ENCODE measurements around the gene FAM72B. TPM values are rescaled to one million over a fixed set of nuclear protein-coding genes. Genes with fewer than 3 reads are reported as not detected.
"Not testable (repeated sequence)": the region's sequence is repeated elsewhere in the genome, so short reads cannot be mapped to it uniquely, and the experiment has no call there.

The FAM72B gene
- polyA plus RNA-seq, 1 of the 3 experiments (the other 2 are of a cell fraction) = 5.1 TPM

DNA sequence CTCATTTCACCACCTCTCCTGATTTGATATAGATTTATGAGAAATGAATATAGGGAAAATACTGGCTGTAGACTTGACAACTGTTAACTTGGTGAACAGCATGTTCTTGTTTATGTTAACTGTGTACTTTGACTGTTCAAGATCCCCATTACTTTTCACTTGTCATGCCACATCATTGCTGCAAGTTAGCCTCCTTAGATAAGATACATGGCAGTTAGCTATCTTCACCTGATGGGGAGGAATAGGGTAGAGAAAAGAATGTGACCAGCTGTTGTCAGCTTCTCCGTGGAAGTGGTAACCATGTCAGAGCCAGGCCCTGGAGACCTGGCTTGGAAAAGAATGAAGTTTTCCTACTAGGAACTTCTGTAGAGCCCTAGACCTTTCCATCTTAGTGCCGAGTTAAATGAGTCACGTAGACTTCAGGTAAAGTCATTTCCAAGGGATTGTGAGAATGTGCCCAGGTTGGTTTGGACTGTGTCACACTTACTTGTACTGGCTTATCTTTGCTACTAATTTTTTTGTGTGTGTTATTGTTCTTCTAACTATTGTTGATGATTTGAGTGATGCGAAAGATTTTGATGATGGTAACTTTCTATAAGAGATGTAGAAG is 42.3 kb upstream of the FAM72B start:
- H3K9me3 ChIP-seq; H3K27ac ChIP-seq (ENCODE audit: low read depth in 2 of 2, low read length in 1 of 2); H4K20me1 ChIP-seq (ENCODE audit: insufficient read depth); DNase-seq; H3F3A ChIP-seq (replicated peaks; ENCODE audit: insufficient read depth); CTCF ChIA-PET; POLR2A ChIA-PET; H3K4me2 ChIP-seq; H3K9me2 ChIP-seq; H3K4me3 ChIP-seq (ENCODE audit: low read depth in 2 of 2, low read length in 1 of 2); H3K27me3 ChIP-seq (ENCODE audit: insufficient read depth); H3K36me3 ChIP-seq (replicated peaks in 1 of 2; ENCODE audit: control insufficient read depth in 1 of 2, insufficient read depth in 2 of 2, low read length in 1 of 2); H3K4me1 ChIP-seq (ENCODE audit: control insufficient read depth in 1 of 2, insufficient read depth in 2 of 2, low read depth in 1 of 2, low read length in 1 of 2); H2AFZ ChIP-seq (ENCODE audit: low read depth); H3K9ac ChIP-seq: not testable (repeated sequence)
- peaks cover 11% of the 10 kb centered on the region for H3K79me2 ChIP-seq (ENCODE audit: insufficient read depth)
- 67% methylated on average over 1 of the region's 4 CpGs for WGBS (ENCODE audit: low lambda C conversion rate)

DNA sequence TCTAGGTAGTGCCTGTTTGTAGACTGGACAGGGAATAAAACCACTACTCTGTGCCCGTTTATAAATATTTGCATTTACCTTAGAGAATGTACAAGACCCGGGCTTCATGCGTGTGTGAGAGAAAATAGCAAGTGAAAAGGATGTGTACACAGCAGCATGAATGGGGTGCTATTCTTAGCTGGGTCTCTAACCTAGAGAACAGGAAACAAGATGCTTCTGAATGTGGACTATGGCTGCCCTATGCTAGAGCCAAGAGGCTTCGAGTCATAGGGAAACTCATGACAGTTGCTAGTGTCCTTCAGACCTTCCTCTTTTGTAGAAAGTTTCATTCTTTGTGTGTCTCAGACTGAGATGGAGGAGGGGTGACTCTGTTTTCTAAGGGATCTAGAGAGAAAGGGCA is 40.6 kb upstream of the FAM72B start:
- H3K9ac ChIP-seq; H3K36me3 ChIP-seq (replicated peaks in 1 of 2; ENCODE audit: control insufficient read depth in 1 of 2, insufficient read depth in 2 of 2, low read length in 1 of 2); H3K4me2 ChIP-seq; POLR2A ChIA-PET; H3K79me2 ChIP-seq (ENCODE audit: insufficient read depth); H2AFZ ChIP-seq (ENCODE audit: low read depth); H3K4me1 ChIP-seq (ENCODE audit: control insufficient read depth in 1 of 2, insufficient read depth in 2 of 2, low read depth in 1 of 2, low read length in 1 of 2); H3K4me3 ChIP-seq (ENCODE audit: low read depth in 2 of 2, low read length in 1 of 2); CTCF ChIA-PET; DNase-seq; H3K9me2 ChIP-seq; H3K27ac ChIP-seq (ENCODE audit: low read depth in 2 of 2, low read length in 1 of 2); H3F3A ChIP-seq (replicated peaks; ENCODE audit: insufficient read depth); H4K20me1 ChIP-seq (ENCODE audit: insufficient read depth); H3K9me3 ChIP-seq; H3K27me3 ChIP-seq (ENCODE audit: insufficient read depth): not testable (repeated sequence)
- 89% methylated on average over 3 of the region's 4 CpGs for WGBS (ENCODE audit: low lambda C conversion rate)

GRCh38 chr1:121221770-121222169 is 37.6 kb upstream of the FAM72B start:
- H4K20me1 ChIP-seq (ENCODE audit: insufficient read depth); CTCF ChIA-PET; H3K9ac ChIP-seq; H3K27me3 ChIP-seq (ENCODE audit: insufficient read depth); H3K4me2 ChIP-seq; POLR2A ChIA-PET; DNase-seq; H3K79me2 ChIP-seq (ENCODE audit: insufficient read depth); H3K27ac ChIP-seq (ENCODE audit: low read depth in 2 of 2, low read length in 1 of 2); H3K9me2 ChIP-seq; H3K4me1 ChIP-seq (ENCODE audit: control insufficient read depth in 1 of 2, insufficient read depth in 2 of 2, low read depth in 1 of 2, low read length in 1 of 2); H3K9me3 ChIP-seq; H3K36me3 ChIP-seq (replicated peaks in 1 of 2; ENCODE audit: control insufficient read depth in 1 of 2, insufficient read depth in 2 of 2, low read length in 1 of 2); H3F3A ChIP-seq (replicated peaks; ENCODE audit: insufficient read depth); H3K4me3 ChIP-seq (ENCODE audit: low read depth in 2 of 2, low read length in 1 of 2); H2AFZ ChIP-seq (ENCODE audit: low read depth): not testable (repeated sequence)
- WGBS (ENCODE audit: low lambda C conversion rate) = no CpG with 5 or more reads among the region's 1 CpG

DNA sequence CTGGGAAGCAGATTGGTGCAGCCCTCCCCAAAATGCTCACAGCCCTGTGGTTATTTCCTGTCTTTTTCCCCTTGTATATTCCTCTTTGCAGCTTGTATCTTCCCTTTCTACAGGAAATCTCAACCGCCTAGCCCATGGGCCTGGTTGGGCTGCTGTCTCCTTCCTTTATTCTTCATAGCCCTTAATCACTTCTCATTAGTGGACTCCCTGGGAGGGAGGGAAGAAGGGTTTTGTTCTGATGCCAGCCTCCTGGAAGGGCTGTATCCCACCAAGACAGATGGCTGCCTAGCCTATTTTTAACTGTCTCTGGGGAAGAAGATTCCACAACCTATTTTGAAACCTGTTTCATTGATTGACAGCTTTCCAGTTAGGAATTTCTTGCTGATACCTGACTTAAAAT is 32.5 kb upstream of the FAM72B start:
- H3K79me2 ChIP-seq (ENCODE audit: insufficient read depth); POLR2A ChIA-PET; H3K9me2 ChIP-seq; H3K36me3 ChIP-seq (replicated peaks in 1 of 2; ENCODE audit: control insufficient read depth in 1 of 2, insufficient read depth in 2 of 2, low read length in 1 of 2); H3K9ac ChIP-seq; DNase-seq; H3K27me3 ChIP-seq (ENCODE audit: insufficient read depth); CTCF ChIA-PET; H3F3A ChIP-seq (replicated peaks; ENCODE audit: insufficient read depth); H3K27ac ChIP-seq (ENCODE audit: low read depth in 2 of 2, low read length in 1 of 2); H3K4me2 ChIP-seq; H3K4me3 ChIP-seq (ENCODE audit: low read depth in 2 of 2, low read length in 1 of 2); H3K4me1 ChIP-seq (ENCODE audit: control insufficient read depth in 1 of 2, insufficient read depth in 2 of 2, low read depth in 1 of 2, low read length in 1 of 2); H3K9me3 ChIP-seq; H2AFZ ChIP-seq (ENCODE audit: low read depth); H4K20me1 ChIP-seq (ENCODE audit: insufficient read depth): not testable (repeated sequence)
- no CpG with 5 or more reads among the region's 1 CpG for WGBS (ENCODE audit: low lambda C conversion rate)

GRCh38 chr1:121215699-121216417 is 31.7 kb upstream of the FAM72B start:
- H3K9ac ChIP-seq; H3K4me1 ChIP-seq (ENCODE audit: control insufficient read depth in 1 of 2, insufficient read depth in 2 of 2, low read depth in 1 of 2, low read length in 1 of 2); DNase-seq; H4K20me1 ChIP-seq (ENCODE audit: insufficient read depth); H3K4me3 ChIP-seq (ENCODE audit: low read depth in 2 of 2, low read length in 1 of 2); H2AFZ ChIP-seq (ENCODE audit: low read depth); POLR2A ChIA-PET; H3K4me2 ChIP-seq; CTCF ChIA-PET; H3K79me2 ChIP-seq (ENCODE audit: insufficient read depth); H3K27ac ChIP-seq (ENCODE audit: low read depth in 2 of 2, low read length in 1 of 2); H3F3A ChIP-seq (replicated peaks; ENCODE audit: insufficient read depth); H3K9me3 ChIP-seq; H3K9me2 ChIP-seq; H3K27me3 ChIP-seq (ENCODE audit: insufficient read depth); H3K36me3 ChIP-seq (replicated peaks in 1 of 2; ENCODE audit: control insufficient read depth in 1 of 2, insufficient read depth in 2 of 2, low read length in 1 of 2): not testable (repeated sequence)
- WGBS (ENCODE audit: low lambda C conversion rate) = 100% methylated on average over 1 of the region's 1 CpG

DNA sequence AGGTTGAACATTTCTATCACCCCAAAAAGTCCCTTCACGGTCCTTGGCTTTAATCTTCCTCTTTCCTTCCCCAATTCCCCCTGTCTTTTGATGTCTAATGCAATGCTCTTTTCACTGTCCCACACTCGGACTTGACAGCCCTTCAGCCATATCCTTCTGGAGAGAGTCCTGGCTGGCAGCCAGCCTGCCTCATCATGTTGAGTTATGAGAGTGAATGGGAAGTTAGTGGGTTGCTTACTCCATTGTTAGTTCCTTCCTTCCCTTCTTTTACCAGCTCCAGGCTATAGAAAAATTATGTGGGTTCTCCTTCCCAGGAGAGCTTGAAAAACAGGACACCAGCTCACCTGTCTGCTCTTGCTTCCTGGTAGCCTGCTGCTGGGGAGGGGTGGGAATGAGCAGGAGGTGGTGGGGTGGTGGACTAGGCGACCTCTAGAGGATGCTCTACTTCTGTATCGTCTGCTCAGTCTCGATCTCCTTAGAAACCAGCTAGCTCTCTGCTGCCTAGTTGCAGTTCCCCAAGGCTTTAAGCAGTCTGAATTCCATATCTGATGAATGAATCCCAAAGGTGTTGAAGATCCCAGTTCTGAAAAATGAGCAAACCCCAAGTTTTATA is 30.5 kb upstream of the FAM72B start:
- H3K27ac ChIP-seq (ENCODE audit: low read depth in 2 of 2, low read length in 1 of 2); H3K4me1 ChIP-seq (ENCODE audit: control insufficient read depth in 1 of 2, insufficient read depth in 2 of 2, low read depth in 1 of 2, low read length in 1 of 2); H4K20me1 ChIP-seq (ENCODE audit: insufficient read depth); H3K36me3 ChIP-seq (replicated peaks in 1 of 2; ENCODE audit: control insufficient read depth in 1 of 2, insufficient read depth in 2 of 2, low read length in 1 of 2); H3F3A ChIP-seq (replicated peaks; ENCODE audit: insufficient read depth); H2AFZ ChIP-seq (ENCODE audit: low read depth); DNase-seq; POLR2A ChIA-PET; H3K9ac ChIP-seq; H3K4me2 ChIP-seq; H3K9me2 ChIP-seq; CTCF ChIA-PET; H3K9me3 ChIP-seq; H3K27me3 ChIP-seq (ENCODE audit: insufficient read depth); H3K4me3 ChIP-seq (ENCODE audit: low read depth in 2 of 2, low read length in 1 of 2); H3K79me2 ChIP-seq (ENCODE audit: insufficient read depth): not testable (repeated sequence)
- no CpG with 5 or more reads among the region's 5 CpGs for WGBS (ENCODE audit: low lambda C conversion rate)

Measured in SK-N-SH (cell line).